ENCODE results near the gene ACTL10. TPM values are rescaled to one million over a fixed set of nuclear protein-coding genes. Genes with fewer than 3 reads are reported as not detected.

Gene ACTL10
- total RNA-seq, 2 experiments from 2014 or later, result 3.7 to 3.9 TPM

DNA sequence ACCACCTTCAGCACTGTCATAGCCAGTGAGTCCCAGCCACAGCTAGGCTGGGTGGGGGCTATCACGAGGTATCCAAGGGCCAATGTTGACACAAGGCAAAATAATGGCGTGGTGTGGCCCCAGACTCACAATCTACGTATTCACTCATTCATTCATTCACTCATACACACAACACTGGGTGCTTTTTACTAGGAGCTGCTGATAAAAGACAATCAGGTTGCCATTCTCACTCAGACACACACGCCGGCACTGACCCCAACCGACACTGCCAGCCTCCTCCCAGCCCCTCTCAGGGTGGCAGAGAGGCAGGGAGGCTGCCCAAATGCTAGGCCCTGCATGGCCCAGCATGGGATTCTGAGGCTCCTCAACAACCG lies 6.1 kb upstream of the ACTL10 start:
- H3K27ac Mint-ChIP-seq, result no peak overlapping the region
- no peaks in the 10 kb centered on the region for H3K9me3 Mint-ChIP-seq (ENCODE audit: low read depth)
- no peaks in the 10 kb centered on the region for H3K27me3 Mint-ChIP-seq
- DNase-seq (no peak), ATAC-seq (no peak)
- peaks cover 25% of the 10 kb centered on the region for H3K4me1 Mint-ChIP-seq
- H3K36me3 Mint-ChIP-seq, result no peaks in the 10 kb centered on the region
- no peak overlapping the region for H3K4me3 Mint-ChIP-seq
- CTCF ChIA-PET, result interaction anchor here (0.8 kb wide), 1 partner anchor 203 kb away, joined by 3 read pairs; no protein-coding TSS in a partner anchor

DNA sequence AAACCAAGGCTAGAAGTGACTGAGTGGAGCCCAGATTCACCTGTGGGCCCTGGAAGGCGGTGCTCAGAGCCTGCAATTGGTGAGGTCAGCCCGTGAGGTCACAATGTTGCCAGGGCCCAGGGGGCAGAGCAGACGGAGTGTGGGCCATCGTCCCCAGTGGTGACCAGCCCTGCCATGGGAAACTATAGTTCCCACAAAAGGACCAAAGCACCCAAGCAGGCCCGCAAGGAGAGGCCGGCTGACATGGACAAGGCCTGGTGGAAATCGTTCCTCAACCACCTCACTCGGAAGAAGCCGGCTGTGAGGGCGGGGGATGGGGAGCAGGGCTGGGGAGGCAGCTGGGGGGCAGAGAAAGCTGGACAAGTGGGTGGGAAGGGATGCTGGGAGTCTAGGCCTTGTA lies 4.6 kb upstream of the ACTL10 start, which contains the start of gene C20orf144:
C20orf144 (plus strand) TSS at position 156 of the 400 bp plus-strand sequence; CDS start at position 175, 19 bp downstream.
- Mint-ChIP-seq H3K9me3 (ENCODE audit: low read depth) (no peaks in the 10 kb centered on the region), H3K4me3 (peak within 1 kb of the TSS; percentile 76), H3K4me1 (peaks cover 34% of the 10 kb centered on the region), H3K36me3 (no peaks in the 10 kb centered on the region), H3K27me3 (no peaks in the 10 kb centered on the region), H3K27ac (peak within 1 kb of the TSS; percentile 84)
- ATAC-seq, result no peak
- CTCF ChIA-PET, result interaction anchor here (0.9 to 7.5 kb wide), 5 partner anchors 7 to 219 kb away, joined by 3 to 67 read pairs (median 3); partner anchors contain the start of genes CBFA2T2 and ZNF341
- no peak for DNase-seq

DNA sequence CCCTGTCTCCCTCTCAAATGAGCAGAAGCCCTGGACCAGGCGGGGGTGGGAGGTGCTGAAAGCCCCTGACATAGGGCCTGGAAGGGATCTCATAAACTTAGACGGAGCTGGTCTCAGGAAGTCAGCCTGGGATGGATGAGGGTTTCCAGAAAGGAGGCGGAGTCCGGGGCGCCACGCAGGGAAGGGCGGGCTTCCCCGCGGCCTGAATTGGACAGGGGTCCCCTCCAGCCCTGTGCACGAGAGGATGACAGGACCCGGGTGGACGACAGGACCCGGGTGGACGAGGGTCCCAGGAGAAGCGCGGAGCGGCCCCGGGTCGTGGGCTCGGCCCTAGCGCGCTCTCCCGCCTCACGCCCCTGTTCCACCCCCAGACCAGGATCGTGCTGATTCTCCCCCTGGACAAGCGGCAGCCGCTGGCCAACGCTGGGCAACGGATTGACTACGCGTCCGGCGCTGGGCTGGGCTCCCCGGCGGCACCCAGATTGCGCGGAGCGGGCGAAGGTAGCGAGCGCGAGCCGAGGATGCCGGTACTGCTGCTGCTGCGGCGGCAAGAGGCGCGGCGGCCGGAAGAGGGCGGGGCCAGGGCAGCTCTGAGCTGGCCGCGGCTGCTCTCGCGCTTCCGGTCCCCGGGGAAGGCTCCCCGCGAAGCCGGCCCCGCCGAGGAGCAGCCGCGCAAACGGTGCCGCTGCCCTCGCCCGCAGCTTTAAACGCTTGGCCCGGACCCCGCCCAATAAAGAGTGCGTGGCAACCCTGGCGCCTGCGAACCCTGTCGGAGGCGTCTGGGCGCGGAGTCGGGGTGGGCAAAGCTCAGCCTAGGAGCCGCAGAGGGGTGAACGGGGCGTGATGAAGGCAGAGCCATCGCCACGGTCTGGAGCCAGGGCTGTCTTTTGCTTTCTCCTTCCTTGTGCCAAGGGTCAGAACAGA lies 3.3 kb upstream of the ACTL10 start:
- Mint-ChIP-seq H3K4me3 (peak overlapping the region; percentile 76), H3K27me3 (no peaks in the 10 kb centered on the region), H3K9me3 (ENCODE audit: low read depth) (no peaks in the 10 kb centered on the region), H3K4me1 (peaks cover 38% of the 10 kb centered on the region), H3K36me3 (no peaks in the 10 kb centered on the region), H3K27ac (peak overlapping the region; percentile 84)
- CTCF ChIA-PET, result interaction anchor here (0.9 to 7.5 kb wide), 9 partner anchors 8 to 261 kb away, joined by 3 to 67 read pairs (median 6); partner anchors contain the start of genes CBFA2T2 and ZNF341
- DNase-seq (peak; percentile 90), ATAC-seq (peak; percentile 70)

DNA sequence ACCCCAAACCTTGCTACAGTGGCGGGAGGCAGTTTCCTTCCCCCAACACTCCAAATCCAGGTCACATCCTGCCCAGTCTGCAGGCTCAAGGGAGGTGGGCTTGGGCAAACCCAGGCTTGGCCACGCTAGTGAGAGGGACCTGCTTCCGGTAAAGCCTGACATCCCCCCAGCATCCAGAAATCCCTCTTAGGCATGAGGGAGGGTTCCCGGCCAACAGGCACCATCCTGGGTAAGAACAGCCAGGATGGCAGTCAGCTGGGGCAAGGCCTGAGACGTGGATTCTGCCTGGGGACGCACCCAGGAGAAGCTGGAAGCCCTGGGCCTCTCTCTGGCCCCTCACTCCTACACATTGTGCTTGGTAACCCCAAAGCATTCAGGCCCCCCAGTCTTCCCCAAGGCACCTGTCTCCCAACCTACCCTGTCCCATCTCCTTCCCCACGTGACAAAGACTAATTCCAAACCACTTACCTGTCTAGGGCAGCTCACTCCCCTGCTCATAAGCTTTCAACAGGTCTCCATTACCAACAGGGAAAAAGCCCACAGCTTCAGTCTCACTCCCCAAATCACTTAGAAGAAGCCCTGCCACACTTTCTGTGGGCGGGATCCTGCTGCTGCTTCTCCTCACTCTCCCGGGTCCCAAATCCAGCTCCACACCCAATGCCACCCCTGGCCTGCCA lies 2.5 kb upstream of the ACTL10 start:
- Mint-ChIP-seq H3K27ac (peak overlapping the region; percentile 84), H3K27me3 (no peaks in the 10 kb centered on the region), H3K4me3 (peak overlapping the region; percentile 76), H3K9me3 (ENCODE audit: low read depth) (no peaks in the 10 kb centered on the region), H3K4me1 (peaks cover 44% of the 10 kb centered on the region), H3K36me3 (no peaks in the 10 kb centered on the region)
- CTCF ChIA-PET, result interaction anchor here (0.7 to 7.5 kb wide), 9 partner anchors 9 to 220 kb away, joined by 3 to 67 read pairs (median 7); partner anchors contain the start of genes CBFA2T2, SNTA1 and ZNF341
- no peak for DNase-seq
- no peak for ATAC-seq

DNA sequence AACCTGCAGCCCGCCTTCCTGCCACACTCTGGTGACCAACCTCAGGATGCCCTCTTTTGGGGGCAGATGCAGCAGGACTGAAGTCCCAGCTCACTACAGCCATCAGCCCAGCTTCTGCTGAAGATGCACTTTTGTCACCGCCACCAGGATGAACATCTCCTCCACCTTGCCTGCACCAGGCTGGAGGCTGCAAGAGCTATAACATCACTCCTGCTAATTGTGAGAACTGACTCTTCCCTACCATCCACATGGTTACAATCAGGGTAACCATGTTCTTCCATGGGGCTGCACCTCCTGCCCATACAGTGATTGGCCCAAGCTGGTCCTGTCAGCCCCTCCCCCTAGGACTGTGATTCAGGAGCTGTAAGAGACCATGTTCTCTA lies 2.0 kb upstream of the ACTL10 start:
- Mint-ChIP-seq H3K36me3 (no peaks in the 10 kb centered on the region), H3K27ac (peak overlapping the region; percentile 84), H3K4me1 (peaks cover 44% of the 10 kb centered on the region), H3K9me3 (ENCODE audit: low read depth) (no peaks in the 10 kb centered on the region), H3K27me3 (no peaks in the 10 kb centered on the region), H3K4me3 (peak overlapping the region; percentile 76)
- CTCF ChIA-PET, result interaction anchor here (0.7 to 7.5 kb wide), 8 partner anchors 10 to 220 kb away, joined by 3 to 67 read pairs (median 6); partner anchors contain the start of genes CBFA2T2, SNTA1 and ZNF341
- ATAC-seq, result no peak
- DNase-seq, result no peak

DNA sequence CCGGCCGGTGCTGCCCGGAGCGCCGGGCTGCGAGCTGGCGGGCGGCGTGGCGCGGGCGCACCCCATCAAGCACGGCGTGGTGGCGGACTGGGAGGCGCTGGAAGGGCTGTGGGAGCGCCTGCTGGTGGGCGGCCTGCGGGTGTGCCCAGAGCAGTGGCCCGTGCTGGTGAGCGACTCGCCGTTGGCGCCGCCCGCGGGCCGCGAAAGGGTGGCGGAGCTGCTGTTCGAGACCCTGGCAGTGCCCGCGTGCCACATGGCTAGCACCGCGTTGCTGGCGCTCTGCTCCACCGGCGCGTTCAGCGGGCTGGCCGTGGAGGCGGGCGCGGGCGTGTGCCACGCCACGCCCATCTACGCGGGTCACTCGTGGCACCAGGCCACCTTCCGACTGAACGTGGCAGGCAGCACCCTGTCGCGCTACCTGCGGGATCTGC lies 517 bp downstream of the ACTL10 start:
- CTCF ChIA-PET, result interaction anchor here (0.9 to 7.5 kb wide), 29 partner anchors 8 to 421 kb away, joined by 3 to 106 read pairs (median 6); partner anchors contain the start of genes CBFA2T2, CDK5RAP1, E2F1 and PXMP4

DNA sequence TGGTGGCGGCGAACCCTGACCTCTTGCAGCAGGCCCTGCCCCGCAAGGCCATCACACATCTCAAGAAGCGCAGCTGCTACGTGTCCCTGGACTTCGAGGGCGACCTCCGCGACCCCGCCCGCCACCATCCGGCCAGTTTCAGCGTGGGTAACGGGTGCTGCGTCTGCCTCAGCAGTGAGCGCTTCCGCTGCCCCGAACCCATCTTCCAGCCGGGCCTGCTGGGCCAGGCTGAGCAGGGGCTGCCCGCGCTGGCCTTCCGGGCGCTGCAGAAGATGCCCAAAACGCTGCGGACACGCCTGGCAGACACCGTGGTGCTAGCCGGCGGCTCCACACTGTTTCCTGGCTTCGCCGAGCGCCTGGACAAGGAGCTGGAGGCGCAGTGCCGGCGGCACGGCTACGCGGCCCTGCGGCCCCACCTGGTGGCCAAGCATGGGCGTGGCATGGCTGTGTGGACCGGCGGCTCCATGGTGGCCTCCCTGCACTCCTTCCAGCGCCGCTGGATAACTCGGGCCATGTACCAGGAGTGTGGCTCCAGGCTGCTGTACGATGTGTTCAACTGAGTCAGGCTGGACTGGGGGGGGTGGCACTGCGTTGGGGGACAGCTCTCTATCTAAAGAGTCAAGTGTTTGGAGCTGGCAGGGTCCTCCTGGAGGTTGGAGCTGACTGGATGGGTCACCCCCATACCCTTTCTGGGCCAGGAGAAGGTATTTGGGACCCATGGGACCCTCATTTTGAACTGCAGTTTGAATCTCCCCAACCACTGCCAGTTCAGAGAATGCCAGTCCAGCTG lies 1.1 kb downstream of the ACTL10 start:
- CTCF ChIA-PET, result interaction anchor here (0.6 to 7.5 kb wide), 39 partner anchors 8 to 1043 kb away, joined by 3 to 106 read pairs (median 4); partner anchors contain the start of genes CBFA2T2, CDK5RAP1, E2F1 and PXMP4
- peaks cover 2% of the 10 kb centered on the region for H3K36me3 Mint-ChIP-seq
- peak overlapping the region; percentile 89 for H3K4me3 Mint-ChIP-seq
- H3K27me3 Mint-ChIP-seq, result no peaks in the 10 kb centered on the region
- peak overlapping the region; percentile 84 for H3K27ac Mint-ChIP-seq
- ATAC-seq (peak; percentile 60), DNase-seq (peak; percentile 87)
- no peaks in the 10 kb centered on the region for H3K9me3 Mint-ChIP-seq (ENCODE audit: low read depth)
- H3K4me1 Mint-ChIP-seq, result peaks cover 51% of the 10 kb centered on the region

More for the DNA sequence above, 517 bp downstream of the ACTL10 start:
- Mint-ChIP-seq H3K9me3 (ENCODE audit: low read depth) (no peaks in the 10 kb centered on the region), H3K27ac (peak overlapping the region; percentile 84), H3K4me1 (peaks cover 50% of the 10 kb centered on the region), H3K27me3 (no peaks in the 10 kb centered on the region), H3K4me3 (peak overlapping the region; percentile 89), H3K36me3 (peaks cover 2% of the 10 kb centered on the region)
- ATAC-seq (peak; percentile 16), DNase-seq (peak; percentile 71)

DNA sequence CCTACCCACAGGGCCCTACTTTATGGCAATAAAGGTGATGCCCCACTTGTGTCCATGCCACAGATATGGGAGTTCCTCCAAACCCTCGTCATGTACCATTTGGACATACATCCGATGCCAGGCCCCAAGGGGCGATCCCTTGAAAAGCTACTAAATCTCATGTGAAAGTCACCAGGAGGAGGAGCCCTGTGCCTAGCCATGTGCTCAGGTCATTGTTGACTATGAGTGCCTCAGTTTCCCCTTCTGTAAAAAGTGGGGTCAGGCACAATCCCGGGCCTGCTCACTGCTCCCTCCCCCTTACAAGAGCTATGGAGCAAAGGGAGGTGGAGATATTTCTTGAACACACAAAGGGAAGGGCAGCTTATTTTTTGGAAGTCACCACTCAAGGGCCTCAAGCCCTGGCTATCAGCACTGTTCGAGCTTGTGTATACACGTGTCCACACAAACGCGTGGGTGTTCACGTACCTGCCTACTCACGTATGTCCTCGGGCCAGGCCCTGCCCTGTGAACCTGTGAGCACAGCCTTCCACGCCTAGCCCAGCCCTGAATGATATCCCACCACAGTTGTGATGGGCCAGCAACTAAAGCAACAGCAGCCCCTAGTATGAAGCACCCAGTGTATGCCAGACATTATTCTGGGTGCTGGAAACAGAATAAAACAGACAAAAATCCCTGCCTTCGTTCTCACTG lies 1.9 kb downstream of the ACTL10 start:
- H3K27me3 Mint-ChIP-seq, result no peaks in the 10 kb centered on the region
- CTCF ChIA-PET, result interaction anchor here (0.6 to 7.5 kb wide), 36 partner anchors 13 to 1042 kb away, joined by 3 to 106 read pairs (median 4); partner anchors contain the start of genes CBFA2T2, CDK5RAP1, E2F1 and PXMP4
- peaks cover 55% of the 10 kb centered on the region for H3K4me1 Mint-ChIP-seq
- peak overlapping the region; percentile 68 for H3K27ac Mint-ChIP-seq
- DNase-seq (no peak), ATAC-seq (no peak)
- H3K36me3 Mint-ChIP-seq, result peaks cover 2% of the 10 kb centered on the region
- H3K4me3 Mint-ChIP-seq, result peak overlapping the region; percentile 89
- H3K9me3 Mint-ChIP-seq (ENCODE audit: low read depth), result no peaks in the 10 kb centered on the region

DNA sequence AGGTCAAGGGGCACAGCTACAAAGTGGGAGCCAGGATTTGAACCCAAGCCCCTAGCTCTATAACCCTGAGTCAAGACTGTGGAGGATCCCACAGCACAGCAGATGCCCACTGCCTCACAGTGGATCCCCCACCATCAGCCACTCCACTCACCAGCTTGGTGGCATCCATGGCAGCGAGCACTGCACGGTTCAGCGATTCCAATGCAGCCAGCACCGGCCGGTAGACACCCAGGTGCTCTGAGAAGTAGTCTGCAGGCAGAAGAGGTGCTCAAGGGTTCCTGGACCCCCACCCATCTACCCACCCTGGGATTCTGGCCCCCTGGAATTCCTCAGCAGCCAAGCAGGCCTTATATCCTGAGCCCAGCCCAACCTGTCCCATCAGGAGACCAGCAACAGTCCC lies 2.5 kb downstream of the ACTL10 start:
- Mint-ChIP-seq H3K9me3 (ENCODE audit: low read depth) (no peaks in the 10 kb centered on the region), H3K4me1 (peaks cover 55% of the 10 kb centered on the region), H3K27me3 (no peaks in the 10 kb centered on the region), H3K36me3 (peaks cover 2% of the 10 kb centered on the region), H3K4me3 (no peak overlapping the region), H3K27ac (no peak overlapping the region)
- DNase-seq (no peak), ATAC-seq (no peak)
- CTCF ChIA-PET, result interaction anchor here (1.0 to 7.5 kb wide), 9 partner anchors 12 to 223 kb away, joined by 3 to 106 read pairs (median 20); partner anchors contain the start of gene E2F1

DNA sequence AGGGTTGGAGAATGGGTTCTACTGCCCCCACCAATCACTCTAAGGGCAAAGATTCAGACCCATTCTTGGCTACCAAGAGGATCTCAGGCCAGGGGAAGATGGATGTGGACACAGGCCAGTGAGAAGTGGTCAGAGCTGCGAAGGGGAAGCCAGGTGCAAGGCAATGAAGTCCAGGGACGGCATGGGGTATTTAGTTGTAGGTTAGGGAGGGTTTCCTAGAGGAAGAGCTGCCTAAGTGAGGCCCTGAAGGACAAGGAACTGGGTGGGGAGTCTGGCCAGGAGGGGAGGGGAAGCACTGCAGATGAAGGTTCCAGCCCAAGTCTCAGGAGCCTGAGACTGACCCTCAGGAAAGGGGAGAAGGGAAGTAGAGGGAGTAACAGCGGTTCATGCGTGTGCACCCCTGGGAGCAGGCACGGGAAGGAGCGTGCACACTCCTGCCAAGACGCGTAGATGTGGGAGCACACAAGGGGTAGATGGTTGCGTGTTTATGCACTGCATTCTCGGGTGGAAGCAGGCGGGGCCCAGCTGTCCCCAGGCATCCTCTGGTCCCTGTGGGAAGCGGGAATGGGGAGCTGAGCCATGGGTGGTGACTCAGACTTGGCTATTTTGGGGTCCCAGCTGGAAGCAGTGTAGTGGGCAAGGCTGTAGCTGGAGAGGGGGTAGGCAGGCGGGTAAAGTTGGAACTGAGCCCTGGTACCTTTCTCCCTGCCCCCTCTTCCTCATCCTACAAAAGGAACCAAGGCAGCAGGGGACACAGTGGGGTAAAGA lies 3.3 kb downstream of the ACTL10 start:
- ATAC-seq (no peak), DNase-seq (no peak)
- Mint-ChIP-seq H3K4me3 (no peak overlapping the region), H3K27ac (peak overlapping the region; percentile 6), H3K9me3 (ENCODE audit: low read depth) (no peaks in the 10 kb centered on the region), H3K4me1 (peaks cover 50% of the 10 kb centered on the region), H3K27me3 (no peaks in the 10 kb centered on the region), H3K36me3 (peaks cover 2% of the 10 kb centered on the region)
- CTCF ChIA-PET, result interaction anchor here (4.6 kb wide), 1 partner anchor 11 kb away, joined by 106 read pairs; no protein-coding TSS in a partner anchor

All from activated CD8-positive, alpha-beta memory T cell treated with anti-CD3 and anti-CD28 coated beads, Interleukin-2, amount 10 ng/mL, durations not matched to agents 7 days and 5 days (primary cell).